ENCODE data around the gene ZBTB7C.

DNA sequence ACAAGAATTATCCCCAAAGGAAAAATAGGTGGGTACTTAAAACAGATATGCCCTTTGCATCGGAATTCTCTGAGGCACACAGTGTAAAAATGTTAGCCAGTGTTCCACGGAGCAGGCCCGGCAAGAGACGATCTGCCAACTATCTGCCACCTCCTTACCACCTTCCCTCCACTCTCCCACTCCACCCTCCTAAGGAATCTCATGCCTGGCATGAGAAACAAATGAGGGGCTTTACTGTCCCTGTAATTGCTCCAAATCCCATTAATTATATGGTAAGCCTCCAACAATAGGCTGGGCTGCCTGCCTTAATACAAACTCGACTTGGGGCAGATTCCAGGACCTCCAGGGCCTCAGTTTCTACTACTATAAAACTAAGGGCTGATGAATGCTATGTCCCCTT lies 102.3 kb downstream of the ZBTB7C start:
- TF ChIP-seq CTCF (conservative IDR thresholded peaks at IDR 0.05; ENCODE audit: low read length) (no peak), EZH2phosphoT487 (IDR thresholded peaks at IDR 0.05; ENCODE audit: borderline replicate concordance, low read depth, low read length) (no peak)

All from OCI-LY7 (cell line).